ENCODE measurements around the gene MICALL2.

GRCh38 chr7:1388021-1388702 lies 71.1 kb downstream of the MICALL2 start:
- no peak for TF ChIP-seq CTCF (IDR thresholded peaks at IDR 0.05)
- TF ChIP-seq POLR2A (IDR thresholded peaks at IDR 0.05), result no peak
